Hypothalamus (tissue), 51 donors: ENCODE measurements around the gene WDFY3.

Experiments used
- DNase-seq, 51 donors: peaks; one replicate each; lab custom pipeline; 2025; lab: John Stamatoyannopoulos, UW

WDFY3 gene

DNA sequence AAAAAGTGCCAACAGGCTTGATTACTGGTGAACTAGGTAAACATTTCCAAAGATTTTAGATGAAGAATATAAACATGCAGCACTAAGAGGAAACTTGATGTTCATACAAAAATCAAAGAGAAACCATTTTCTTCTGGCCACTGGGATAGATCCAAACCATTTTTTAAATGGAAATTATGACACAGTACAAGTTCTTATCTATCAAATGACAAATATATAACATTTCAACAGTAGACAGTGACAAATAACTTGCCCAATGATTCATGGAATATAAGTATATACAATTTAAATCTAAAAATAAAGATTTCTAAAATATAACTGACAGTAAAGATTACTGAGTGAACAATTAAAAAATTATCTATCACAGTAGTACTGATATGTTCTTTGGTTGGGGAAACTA, 232.5 kb downstream of the WDFY3 start:
- no peak for DNase-seq

DNA sequence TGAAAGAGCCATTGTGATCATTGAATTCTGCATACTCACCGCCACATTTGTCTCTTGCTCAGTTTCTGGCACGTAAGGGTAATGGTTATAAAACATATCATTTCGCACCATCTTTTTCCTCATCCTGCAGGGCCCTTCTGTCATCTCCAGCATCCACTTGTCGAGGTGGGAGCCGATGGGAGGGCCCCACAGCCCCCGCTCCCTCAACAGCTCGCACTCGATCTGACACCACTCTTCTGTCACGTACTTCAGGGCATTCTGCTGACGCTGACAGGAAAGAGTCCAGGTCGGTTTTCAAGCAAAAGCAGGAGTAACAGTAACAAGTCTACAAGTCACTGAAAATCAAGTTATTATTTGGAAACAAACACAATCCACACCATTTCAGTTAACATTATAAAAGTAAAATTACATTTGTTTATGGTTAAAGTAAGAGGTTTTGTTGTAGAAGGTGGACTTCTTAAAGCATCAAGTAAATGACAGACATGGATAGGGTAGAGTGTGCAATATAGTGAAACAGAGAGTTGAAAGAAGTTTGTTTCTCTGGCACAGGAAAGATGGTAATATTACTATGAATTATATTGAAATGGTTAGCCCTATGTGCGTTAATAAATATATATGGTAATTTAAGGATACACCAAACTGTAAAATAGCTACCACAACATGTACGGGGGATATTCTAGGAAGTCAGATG, 233.0 kb downstream of the WDFY3 start:
- DNase-seq = no peak

DNA sequence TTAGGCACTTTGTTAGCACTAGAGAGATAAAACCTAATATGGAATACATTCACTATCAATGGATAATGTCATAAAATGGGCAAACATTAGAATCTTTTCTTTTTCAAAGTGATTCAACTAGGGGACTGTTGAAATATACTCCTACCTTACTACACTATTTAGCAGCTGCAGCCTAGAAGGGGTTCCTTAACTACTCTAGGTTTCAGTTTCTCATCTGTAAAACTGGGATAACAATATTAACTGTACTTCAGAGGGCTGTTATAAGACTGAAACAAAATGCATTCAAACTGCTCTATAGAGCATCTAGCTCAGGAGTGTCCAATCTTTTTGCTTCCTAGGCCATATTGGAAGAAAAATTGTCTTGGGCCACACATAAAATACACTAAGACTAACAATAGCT, 236.1 kb downstream of the WDFY3 start:
- no peak for DNase-seq

DNA sequence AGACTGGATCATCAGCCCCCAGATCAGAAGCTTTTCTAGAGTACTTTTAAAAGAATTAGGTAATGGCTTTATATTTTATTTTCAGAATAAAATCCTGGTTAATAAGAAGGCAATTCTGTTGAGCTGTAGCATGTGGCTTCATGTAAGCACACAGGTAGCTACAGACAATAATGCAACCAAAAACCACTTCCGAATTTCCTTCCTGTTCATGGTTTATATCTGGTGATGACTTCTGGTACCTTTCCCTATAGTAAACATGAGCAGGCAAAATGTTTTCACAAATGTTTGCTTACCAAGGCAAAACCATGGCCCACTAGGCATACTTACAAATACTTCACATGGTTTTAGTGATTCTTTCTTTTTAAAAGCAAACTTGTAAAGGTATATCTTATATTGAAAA, 239.0 kb downstream of the WDFY3 start:
- no peak for DNase-seq

DNA sequence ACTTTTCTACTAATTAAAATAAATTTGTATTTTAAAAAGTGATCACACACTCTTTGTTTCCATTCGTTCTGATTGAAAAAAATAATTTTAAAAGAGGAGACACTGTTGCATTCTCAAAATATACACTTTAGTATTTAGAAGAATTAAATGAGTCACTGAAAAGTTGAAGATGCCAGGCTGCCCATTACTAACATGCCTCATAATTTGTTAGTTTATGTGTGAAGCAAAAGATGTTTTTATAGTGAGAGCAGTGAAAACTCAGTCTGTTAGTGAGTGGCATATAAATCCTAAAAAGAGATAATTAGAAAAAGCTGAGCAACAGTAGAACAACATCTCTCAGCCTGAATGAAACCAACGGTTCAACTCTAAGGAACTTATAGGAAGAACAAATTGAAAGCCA, 240.1 kb downstream of the WDFY3 start:
- DNase-seq = no peak

DNA sequence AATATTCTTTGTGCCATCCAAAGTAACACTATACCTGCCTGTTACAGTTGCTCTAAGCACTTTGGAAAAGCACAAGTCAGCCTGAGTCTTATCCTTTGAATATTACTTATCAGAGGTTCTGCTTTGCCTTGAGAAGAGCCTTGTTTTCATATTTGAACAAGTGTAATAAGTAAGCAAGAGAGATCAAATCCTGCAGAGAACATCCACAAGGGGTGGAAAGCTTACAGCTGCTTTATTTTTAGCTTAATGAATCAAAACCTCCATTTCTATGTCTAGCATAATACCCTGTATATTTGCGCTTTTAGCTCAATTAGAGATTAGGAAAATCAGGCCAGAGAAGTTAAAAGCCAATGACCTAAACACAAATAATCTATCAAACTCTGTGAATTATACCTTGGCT, 243.8 kb downstream of the WDFY3 start:
- no peak for DNase-seq

DNA sequence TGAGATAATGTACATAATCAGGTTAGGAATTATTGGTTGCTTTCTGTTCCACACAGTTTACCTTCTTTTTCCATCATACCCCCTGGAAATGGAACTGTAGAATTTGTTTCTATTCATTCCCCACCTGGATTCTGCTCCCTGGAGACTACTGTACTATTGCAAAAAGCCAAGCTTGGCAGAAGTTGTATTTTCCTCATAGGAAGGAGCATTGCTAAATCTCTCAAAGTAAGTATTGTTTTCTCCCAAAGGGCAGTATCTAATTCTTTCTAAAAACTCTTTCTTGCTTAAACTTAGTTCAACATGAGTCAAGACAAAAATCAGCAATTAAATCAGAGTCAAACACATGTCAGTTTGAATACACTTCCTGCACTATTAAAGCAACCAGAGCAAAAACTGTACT, 247.4 kb downstream of the WDFY3 start:
- no peak for DNase-seq

DNA sequence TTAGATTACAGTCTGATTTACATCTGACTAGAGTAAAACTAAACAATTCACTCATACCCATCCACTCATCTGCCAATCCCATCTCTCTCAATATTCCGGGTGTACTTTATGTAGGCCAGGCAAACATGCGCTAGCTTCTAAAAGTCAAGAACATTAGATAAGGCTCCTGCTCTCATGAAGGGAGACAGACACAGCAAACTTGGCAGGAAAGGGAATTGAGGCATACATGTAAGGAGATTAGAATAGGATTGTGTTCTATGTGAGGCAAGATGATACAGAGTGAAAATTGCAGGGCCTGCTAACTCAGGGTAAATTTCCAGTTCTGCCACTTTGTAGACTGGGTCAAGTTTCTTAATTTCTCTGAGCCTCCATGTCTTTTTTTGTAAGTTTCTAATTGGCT, 247.8 kb downstream of the WDFY3 start:
- no peak for DNase-seq

DNA sequence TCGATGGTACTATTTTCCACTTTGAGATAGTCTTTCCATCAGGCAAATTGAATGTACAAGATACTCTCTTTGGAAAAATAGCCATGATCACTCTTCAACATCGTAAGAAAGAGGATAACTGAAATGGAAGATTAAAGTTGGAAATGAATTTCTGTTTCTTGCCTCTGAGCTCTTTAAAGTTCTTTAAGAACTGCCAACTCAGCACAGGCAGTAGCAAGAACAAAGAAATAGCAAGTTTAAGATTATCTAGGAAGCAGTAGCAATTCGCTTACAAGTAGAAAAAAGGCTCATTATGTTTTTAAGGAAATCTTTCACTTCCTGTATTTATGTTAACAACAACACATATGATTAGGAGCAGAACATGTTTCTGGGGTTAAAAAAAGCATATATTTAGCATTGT, 255.9 kb downstream of the WDFY3 start:
- DNase-seq = no peak

DNA sequence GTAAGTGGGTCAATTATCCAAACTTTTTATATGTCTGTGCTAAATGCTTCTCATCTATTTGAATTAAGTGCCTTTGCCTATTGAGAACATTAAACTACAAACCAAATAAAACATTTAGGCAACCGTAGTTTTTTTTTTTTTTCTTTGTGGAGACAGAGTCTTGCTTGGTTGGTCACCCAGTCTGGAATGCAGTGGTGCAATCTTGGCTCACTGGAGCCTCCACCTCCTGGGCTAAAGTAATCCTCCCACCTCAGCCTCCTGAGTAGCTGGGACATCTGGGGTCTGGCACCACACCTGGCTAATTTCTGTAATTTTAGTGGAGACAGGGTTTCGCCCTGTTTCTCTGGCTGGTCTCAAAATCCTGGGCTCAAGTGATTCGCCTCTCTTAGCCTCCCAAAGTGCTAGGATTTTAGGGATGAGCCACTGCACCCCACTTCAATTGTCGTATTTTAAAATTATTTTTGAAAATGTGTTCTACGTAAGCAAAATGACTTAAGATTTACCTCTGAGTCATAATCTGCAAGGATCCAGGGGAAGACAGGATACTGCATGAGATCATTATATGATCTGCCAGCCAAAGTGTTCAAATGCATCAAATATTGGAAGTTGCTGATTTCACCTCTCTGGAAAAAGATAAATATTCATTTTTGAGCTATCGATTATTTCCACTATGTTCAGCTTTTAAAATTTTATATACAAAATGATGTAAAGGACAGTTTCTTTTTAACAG, 257.9 kb downstream of the WDFY3 start:
- no peak for DNase-seq

DNA sequence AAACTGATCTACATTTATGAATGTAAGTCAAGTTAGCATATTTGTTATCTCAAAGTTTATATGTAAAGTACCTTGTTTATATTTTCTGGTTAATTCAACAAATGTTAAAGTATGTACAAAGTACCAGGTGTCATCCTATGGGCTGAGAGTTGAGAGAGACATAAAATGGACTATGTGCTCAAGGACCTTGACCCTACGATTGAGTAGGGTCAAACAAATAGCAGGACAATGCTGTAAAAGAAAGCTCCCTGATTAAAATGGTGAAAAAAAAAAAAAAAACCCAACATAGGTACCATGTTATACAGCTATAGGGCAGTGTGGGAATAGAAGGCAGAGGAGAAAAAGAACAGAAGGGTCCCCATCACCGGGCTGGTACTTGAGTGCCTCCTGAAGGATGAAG, 260.2 kb downstream of the WDFY3 start:
- no peak for DNase-seq

DNA sequence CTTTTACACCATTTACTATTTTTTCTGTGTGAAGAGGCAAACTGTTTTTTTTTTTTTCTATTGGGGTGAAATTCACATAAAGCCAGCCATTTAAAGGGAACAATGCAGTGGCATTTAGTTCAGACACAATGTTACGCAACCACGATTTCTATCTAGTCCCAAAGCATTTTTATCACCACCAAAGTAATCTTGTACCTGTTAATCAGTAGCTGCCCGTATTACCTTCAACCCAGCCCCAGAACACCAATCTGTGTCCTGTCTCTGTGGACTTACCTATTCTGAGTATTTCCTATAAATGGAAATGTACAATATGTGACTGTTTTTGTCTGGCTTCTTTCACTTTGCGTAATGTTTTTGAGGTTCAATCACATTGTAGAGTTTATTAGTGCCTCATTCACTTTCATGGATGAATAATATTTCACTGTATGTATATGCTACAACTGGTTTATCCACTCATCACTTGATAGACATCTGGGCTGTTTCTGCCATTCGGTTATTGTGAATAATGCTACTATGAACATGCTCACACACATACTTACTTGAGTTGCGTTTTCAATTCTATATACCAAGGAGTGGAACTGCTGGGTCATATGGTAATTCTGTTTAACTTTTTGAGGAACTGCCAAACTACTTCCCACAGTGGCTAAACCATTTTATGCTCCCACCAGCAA, 267.4 kb downstream of the WDFY3 start:
- DNase-seq = no peak

DNA sequence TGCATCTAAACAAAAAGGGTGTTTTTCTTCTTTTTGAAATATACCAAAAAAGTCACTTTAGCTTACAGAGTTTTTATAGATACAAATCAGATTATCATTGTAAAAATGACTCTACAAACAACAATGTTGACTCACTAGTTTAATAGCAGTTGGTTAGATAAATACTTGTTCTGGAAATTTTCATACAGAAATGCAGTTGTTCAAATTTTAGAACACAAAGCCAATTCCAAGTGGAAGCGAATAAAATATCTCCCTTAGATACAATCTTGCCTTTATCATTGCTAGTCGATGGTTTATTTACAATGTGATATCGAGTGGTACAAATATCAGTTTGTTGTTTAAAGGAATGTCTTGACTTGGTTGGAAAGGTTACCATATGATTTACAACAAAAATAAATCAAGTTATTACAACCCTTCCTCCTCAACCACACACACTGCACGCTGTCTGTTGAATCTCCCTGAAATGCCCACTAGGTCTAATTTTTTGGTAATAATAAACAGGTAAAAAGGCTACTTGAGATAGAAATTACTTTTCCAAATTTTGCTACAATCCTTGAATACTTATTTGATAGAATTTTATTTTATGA, 268.8 kb downstream of the WDFY3 start:
- no peak for DNase-seq

DNA sequence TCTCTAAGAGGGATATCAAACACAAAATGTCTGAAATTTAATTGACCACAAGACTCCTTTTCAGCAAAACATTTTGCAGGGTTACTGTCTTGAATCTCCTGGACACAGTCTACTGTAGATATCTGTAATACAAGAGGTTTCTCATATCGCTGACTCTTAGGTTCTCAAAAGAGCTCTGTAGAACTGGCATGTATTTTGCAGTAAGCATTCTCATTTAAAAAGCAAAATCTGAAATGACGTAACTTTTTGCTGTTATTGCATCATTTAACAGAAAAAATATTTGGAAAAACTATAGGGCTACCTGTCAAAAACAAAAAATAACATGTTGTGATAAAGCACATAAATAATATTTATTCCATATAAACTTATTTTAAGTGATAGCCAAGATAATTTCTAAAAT, 269.3 kb downstream of the WDFY3 start:
- no peak for DNase-seq

DNA sequence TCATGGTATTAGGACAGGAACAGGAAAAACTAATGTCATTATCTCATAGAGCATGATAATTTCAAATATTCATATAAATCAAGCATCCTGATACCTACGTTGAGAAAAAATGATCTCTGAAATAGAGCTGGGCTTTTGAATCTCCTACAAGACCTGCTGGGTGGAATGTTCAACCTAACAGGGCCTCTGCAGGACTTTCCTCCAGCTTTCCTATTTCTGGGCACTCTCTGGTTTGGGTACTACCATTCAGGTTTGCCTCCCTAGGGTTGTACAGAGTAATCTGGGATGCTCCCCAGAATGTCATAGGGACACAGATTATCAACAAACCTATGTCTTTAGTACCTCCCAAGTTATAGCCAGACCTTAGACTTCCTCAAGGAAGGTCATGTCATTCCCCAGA, 274.7 kb downstream of the WDFY3 start:
- DNase-seq = no peak

DNA sequence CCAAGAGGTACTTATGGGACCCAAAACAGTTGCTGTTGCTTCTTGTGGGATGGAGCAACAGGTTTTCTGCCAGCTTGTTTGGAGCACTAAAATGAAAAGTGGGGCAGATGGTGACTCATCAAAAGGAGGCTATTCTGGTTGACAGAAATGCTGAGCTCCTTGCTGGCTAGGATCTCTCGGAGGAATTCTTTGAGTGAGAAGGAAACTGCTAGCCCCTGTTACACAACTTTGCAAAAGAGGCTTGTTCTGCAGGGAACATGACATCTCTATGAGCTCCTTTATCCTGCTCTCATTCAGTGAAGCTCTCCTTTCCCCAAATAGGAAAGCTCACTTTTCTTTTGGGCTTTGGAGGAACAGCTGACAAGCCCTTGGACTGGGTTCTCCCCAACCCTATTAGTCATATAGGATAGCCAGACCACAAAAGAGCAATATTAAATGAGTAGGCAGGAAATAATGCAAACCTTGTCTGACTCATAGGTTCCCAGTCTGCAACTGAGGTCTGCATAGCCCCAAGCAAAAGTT, 275.3 kb downstream of the WDFY3 start:
- DNase-seq = peak in 11 of 51 donors; percentile 8 to 60 (median 26)

DNA sequence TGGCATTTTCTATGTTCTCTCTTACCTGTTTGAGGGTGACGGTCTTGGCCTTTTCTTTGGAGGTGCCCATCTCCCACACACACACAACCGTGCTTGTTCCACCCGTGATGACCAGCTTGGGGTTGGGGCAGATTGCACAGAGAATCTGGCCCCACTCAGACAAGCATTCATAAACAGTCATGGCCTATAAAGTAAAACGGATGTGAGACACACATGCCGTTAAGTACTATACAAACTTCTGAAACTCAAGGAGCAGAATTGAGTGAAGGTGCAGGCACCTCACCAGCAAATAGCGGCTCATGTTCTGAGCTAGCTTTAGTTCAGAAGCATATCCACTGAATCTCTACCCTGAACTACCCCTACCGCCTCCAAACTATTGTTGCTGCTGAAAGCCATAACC, 276.0 kb downstream of the WDFY3 start:
- DNase-seq = no peak

DNA sequence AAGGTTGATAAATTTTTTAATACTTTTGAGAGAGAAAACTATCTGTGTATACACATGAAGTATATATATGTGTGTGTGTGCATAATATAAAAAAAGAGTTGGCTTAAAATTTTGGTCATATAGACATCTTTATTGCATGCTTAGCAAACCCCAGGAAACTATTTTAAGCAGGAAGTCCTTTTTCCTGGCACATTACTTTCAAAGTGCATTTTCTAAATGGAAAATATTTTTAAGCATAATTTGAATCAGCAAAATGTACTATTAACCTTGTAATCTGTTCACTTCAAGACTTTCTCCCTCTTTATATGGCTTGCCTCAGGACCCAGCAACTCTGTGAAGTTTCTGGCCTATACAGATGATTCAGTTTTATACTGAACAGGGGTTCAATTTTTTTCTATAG, 277.3 kb downstream of the WDFY3 start:
- no peak for DNase-seq

DNA sequence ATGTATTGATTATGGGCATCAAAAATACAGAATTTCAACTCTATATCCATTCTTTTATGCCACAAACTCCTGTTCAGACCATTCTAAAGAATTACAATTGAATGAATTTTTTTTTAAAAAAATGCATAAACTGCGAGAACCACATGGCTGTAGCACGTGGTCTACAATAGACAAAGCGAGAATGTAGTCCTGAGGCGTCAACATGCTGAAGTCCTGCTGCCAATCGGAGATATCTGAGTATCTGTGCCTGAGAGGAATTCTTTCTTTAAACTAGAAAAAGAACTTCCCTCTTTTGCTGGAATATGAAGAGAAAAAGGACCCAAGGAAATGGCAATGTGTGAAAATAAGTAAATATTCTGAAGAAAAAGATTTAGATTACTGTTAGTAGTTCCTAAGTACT, 277.9 kb downstream of the WDFY3 start:
- DNase-seq = no peak

DNA sequence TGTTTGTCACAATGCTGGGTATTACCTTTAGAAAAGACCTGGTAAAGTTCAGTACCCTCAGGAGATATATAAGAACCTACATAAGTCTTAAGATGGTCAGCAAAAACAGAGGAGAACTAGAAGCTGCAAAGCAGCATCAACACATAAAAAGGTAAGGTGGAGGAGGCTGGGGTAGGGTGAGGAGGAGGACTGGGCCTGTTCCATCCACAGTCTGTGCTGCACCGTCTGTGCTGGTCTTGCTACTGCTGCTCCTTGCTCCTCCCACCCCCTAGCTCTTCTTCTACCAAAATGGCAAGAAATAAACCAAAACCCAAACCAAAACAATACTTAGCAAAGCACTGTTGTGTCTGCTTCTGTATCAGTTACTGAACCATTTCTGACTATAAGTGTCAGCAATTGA, 281.4 kb downstream of the WDFY3 start:
- DNase-seq = no peak

DNA sequence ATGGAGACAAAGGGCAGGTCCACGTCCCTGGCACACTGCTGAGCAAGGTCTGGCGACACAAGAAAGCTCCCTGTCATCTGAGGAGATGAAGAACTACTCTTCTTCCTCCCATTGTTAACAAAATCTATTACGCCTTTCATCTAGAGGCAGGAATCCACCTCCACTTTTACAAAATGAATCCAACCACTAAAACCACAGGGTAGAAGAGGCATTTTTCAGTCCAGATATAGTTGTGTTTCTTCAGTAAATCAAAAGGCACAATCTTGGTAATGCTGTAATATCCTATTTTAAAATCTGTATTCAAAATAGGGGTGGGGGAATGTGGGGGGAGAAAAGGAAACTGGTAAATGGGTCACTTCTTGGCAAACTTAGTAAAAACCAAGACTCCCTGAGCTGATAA, 282.1 kb downstream of the WDFY3 start:
- DNase-seq = no peak
